Measurements from ENCODE around the gene CAMTA1. TPM values are rescaled to one million over a fixed set of nuclear protein-coding genes. Genes with fewer than 3 reads are reported as not detected.

The CAMTA1 gene
- total RNA-seq, 5 donors from 2014 or later (not counting 1 experiment from before 2014, with no cell fraction given): 29.7 to 37.4 (median 34.6) TPM

DNA sequence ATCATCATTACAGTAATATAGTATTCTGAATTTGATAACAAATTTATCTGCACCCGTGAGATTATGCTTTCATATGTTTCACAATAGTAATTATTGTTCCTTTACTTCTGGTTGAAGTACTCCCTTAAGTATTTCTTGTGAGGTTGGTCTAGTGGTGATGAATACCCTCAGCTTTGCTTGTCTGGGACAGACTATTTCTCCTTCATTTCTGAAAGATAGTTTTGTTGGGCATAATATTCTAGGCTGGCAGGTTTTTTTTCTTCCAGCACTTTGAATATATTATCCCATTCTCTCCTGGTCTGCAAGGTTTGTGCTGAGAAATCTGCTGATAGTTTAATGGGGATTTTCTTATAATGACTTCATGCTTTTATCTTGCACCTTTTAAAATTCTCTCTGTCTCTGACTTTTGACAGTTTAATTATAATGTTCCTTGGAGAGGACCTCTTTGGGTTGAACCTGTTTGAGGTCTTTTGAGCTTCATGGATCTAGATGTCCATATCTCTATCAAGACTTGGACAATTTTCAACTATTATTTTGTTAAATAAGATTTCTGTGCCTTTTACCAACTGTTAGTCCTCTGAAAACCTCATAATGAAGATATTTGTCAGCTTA is 614.4 kb downstream of the CAMTA1 start:
- Mint-ChIP-seq H3K9me3 (peaks cover 14 to 33% (median 26%) of the 10 kb centered on the region in 3 donors), H3K27me3 (peaks cover 14 to 28% of the 10 kb centered on the region in 2 donors), H3K36me3 (no peaks in the 10 kb centered on the region), H3K4me3 (no peak overlapping the region), H3K4me1 (no peaks in the 10 kb centered on the region), H3K27ac (no peak overlapping the region)
- H3K36me3 ChIP-seq (ENCODE audit: control insufficient read depth in 2 of 2, extremely low read depth in 1 of 2, insufficient read depth in 1 of 2, low read length in 1 of 2): no peaks in the 10 kb centered on the region
- H3K4me3 ChIP-seq (ENCODE audit: control insufficient read depth in 1 of 2, extremely low read depth in 1 of 2, low read length in 1 of 2): no peak overlapping the region
- ATAC-seq (replicated peaks in 1 of 4): no peak
- no CpG with 5 or more reads among the region's 1 CpG for WGBS (ENCODE audit: insufficient coverage)
- H3K4me1 ChIP-seq (ENCODE audit: control insufficient read depth in 1 of 2, extremely low read depth in 1 of 2, insufficient read depth in 2 of 2, low read length in 2 of 2): no peaks in the 10 kb centered on the region
- DNase-seq: no peak
- no peak overlapping the region for H3K27ac ChIP-seq (ENCODE audit: low read length)
- POLR2A ChIA-PET: no interaction called here
- CTCF ChIA-PET: no interaction called here
- H3K27me3 ChIP-seq (replicated peaks in 1 of 2; ENCODE audit: control insufficient read depth in 2 of 2, extremely low read depth in 1 of 2, insufficient read depth in 2 of 2, low read length in 1 of 2): peaks cover 0 to 25% of the 10 kb centered on the region in 2 experiments
- H3K9me3 ChIP-seq: peaks cover 3% of the 10 kb centered on the region

DNA sequence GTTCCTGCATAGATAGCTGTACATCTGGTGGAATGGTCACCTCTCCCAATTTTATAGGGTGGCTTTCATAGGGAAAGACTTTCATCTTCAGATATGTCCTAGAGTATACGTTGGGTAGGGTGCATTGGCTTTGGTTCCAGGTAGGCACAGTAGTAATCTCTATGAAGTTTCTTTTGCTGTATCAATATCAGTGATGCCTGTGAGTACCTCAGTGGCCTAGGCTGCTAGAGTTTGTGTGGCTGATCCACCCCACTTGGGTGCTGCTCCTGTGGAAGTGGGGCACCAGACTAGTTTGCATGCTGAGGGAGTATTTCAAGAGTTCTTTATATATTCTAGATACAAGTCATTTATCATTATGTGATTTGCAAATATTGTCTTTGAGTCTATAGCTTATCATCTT is 615.3 kb downstream of the CAMTA1 start:
- CTCF ChIA-PET: no interaction called here
- POLR2A ChIA-PET: no interaction called here
- H3K27ac Mint-ChIP-seq: no peak overlapping the region
- 71% methylated on average over 1 of the region's 1 CpG for WGBS (ENCODE audit: insufficient coverage)
- ATAC-seq (replicated peaks in 1 of 4) (no peak), DNase-seq (no peak)
- Histone ChIP-seq H3K27ac (ENCODE audit: low read length) (no peak overlapping the region), H3K9me3 (peaks cover 3% of the 10 kb centered on the region), H3K27me3 (replicated peaks in 1 of 2; ENCODE audit: control insufficient read depth in 2 of 2, extremely low read depth in 1 of 2, insufficient read depth in 2 of 2, low read length in 1 of 2) (peaks cover 0 to 26% of the 10 kb centered on the region in 2 experiments), H3K36me3 (ENCODE audit: control insufficient read depth in 2 of 2, extremely low read depth in 1 of 2, insufficient read depth in 1 of 2, low read length in 1 of 2) (no peaks in the 10 kb centered on the region), H3K4me3 (ENCODE audit: control insufficient read depth in 1 of 2, extremely low read depth in 1 of 2, low read length in 1 of 2) (no peak overlapping the region), H3K4me1 (ENCODE audit: control insufficient read depth in 1 of 2, extremely low read depth in 1 of 2, insufficient read depth in 2 of 2, low read length in 2 of 2) (no peaks in the 10 kb centered on the region)
- no peak overlapping the region for H3K4me3 Mint-ChIP-seq
- no peaks in the 10 kb centered on the region for H3K4me1 Mint-ChIP-seq
- H3K9me3 Mint-ChIP-seq: peaks cover 14 to 27% (median 23%) of the 10 kb centered on the region in 3 donors
- H3K36me3 Mint-ChIP-seq: no peaks in the 10 kb centered on the region
- H3K27me3 Mint-ChIP-seq: peaks cover 14 to 34% of the 10 kb centered on the region in 2 donors

DNA sequence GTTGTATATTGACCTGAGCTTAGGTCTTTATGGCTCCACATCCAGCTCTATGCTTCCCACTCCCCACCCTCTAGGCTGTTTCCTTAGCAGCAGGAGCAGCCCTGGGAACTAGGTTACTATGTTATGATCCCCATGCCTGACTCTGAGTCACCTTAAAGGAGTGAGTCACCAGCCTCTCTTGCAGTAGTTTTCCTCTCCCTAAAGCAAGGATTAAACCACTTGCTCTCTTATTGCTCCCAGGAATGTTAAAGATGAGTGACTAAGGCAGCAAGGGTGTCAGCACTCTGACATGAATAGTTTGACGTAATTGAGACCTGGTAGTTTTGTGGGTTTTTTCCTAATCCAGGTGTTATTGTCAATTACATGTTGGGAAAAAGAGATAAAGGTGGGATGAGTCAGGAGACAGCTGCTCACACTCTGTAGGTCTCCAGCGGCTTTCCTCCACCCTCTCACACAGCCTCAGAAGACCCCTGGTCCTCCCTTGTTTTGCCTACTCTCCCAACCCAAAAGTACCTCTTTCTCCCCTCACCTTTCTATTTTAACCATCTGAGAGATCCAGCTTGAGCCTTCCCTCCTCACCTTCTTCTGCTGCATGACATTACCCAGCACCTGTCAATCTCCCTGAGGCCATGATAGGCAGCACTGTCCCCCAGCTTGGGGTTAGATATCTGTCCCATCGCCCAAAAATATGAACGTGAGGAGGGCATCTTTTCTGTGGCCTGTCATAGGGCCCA is 616.7 kb downstream of the CAMTA1 start:
- ChIA-PET CTCF (no interaction called here), POLR2A (no interaction called here)
- no peak for DNase-seq
- Mint-ChIP-seq H3K27me3 (peaks cover 10 to 34% of the 10 kb centered on the region in 2 donors), H3K4me3 (no peak overlapping the region), H3K27ac (no peak overlapping the region), H3K36me3 (no peaks in the 10 kb centered on the region), H3K9me3 (peaks cover 14 to 25% (median 16%) of the 10 kb centered on the region in 3 donors), H3K4me1 (no peaks in the 10 kb centered on the region)
- ATAC-seq (replicated peaks in 1 of 4): no peak
- no peak overlapping the region for H3K27ac ChIP-seq (ENCODE audit: low read length)
- WGBS (ENCODE audit: insufficient coverage): 83% methylated on average over 3 of the region's 4 CpGs
- no peaks in the 10 kb centered on the region for H3K36me3 ChIP-seq (ENCODE audit: control insufficient read depth in 2 of 2, extremely low read depth in 1 of 2, insufficient read depth in 1 of 2, low read length in 1 of 2)
- H3K9me3 ChIP-seq: no peaks in the 10 kb centered on the region
- H3K27me3 ChIP-seq (replicated peaks in 1 of 2; ENCODE audit: control insufficient read depth in 2 of 2, extremely low read depth in 1 of 2, insufficient read depth in 2 of 2, low read length in 1 of 2): peaks cover 0 to 31% of the 10 kb centered on the region in 2 experiments
- no peaks in the 10 kb centered on the region for H3K4me1 ChIP-seq (ENCODE audit: control insufficient read depth in 1 of 2, extremely low read depth in 1 of 2, insufficient read depth in 2 of 2, low read length in 2 of 2)
- no peak overlapping the region for H3K4me3 ChIP-seq (ENCODE audit: control insufficient read depth in 1 of 2, extremely low read depth in 1 of 2, low read length in 1 of 2)

GRCh38 chr1:7402548-7402850 is 617.2 kb downstream of the CAMTA1 start:
- Mint-ChIP-seq H3K4me1 (no peaks in the 10 kb centered on the region), H3K9me3 (peaks cover 14 to 20% (median 16%) of the 10 kb centered on the region in 3 donors), H3K27ac (no peak overlapping the region), H3K27me3 (peaks cover 10 to 29% of the 10 kb centered on the region in 2 donors), H3K36me3 (no peaks in the 10 kb centered on the region), H3K4me3 (no peak overlapping the region)
- Histone ChIP-seq H3K4me1 (ENCODE audit: control insufficient read depth in 1 of 2, extremely low read depth in 1 of 2, insufficient read depth in 2 of 2, low read length in 2 of 2) (no peaks in the 10 kb centered on the region), H3K27me3 (replicated peaks in 1 of 2; ENCODE audit: control insufficient read depth in 2 of 2, extremely low read depth in 1 of 2, insufficient read depth in 2 of 2, low read length in 1 of 2) (peaks cover 0 to 36% of the 10 kb centered on the region in 2 experiments), H3K36me3 (ENCODE audit: control insufficient read depth in 2 of 2, extremely low read depth in 1 of 2, insufficient read depth in 1 of 2, low read length in 1 of 2) (no peaks in the 10 kb centered on the region), H3K27ac (ENCODE audit: low read length) (no peak overlapping the region), H3K4me3 (ENCODE audit: control insufficient read depth in 1 of 2, extremely low read depth in 1 of 2, low read length in 1 of 2) (no peak overlapping the region), H3K9me3 (no peaks in the 10 kb centered on the region)
- CTCF ChIA-PET: no interaction called here
- no peak for DNase-seq
- POLR2A ChIA-PET: no interaction called here
- WGBS (ENCODE audit: insufficient coverage): 43% methylated on average over 1 of the region's 2 CpGs
- ATAC-seq (replicated peaks in 1 of 4): no peak

DNA sequence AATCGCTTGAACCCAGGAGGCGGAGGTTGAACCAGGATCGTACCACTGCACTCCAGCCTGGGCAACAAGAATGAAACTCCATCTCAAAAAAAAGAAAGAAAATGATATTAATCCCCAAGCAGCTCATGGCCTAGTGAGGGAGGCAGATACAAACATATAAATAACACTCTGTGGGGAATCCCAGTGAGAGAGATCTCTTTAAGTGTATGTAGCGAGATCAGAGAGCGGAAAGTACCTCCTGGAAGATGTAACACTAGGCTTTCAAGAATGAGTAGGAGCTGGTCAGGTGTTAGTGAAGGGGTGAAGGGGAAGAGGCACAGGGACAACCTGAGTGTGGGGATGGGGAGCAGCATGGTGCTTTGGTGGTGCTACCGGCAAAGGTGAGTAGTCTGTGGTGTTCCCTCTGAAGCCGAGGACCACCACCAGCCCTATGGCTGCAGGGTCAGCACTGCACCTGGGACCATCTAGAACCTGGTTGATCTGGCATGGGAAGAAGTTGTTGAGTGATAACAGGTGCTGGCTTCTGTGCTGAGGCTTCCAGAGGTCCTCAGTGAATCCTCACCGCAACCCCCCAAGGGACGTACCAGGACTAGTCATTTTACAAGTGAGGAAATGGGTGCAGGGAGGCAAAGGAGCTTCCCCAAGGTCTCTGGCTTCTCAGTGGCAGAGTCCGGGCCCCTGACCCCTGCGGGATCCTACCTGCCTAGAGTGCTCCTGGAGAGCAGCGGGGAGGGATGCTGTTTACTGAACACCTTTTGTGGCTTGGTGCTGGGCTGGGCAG is 618.2 kb downstream of the CAMTA1 start:
- peaks cover 10 to 29% of the 10 kb centered on the region in 2 donors for H3K27me3 Mint-ChIP-seq
- ATAC-seq (replicated peaks in 1 of 4) (no peak), DNase-seq (peak in 1 of 35 experiments; percentile 6)
- H3K27me3 ChIP-seq (replicated peaks in 1 of 2; ENCODE audit: control insufficient read depth in 2 of 2, extremely low read depth in 1 of 2, insufficient read depth in 2 of 2, low read length in 1 of 2): peaks cover 0 to 39% of the 10 kb centered on the region in 2 experiments
- no peaks in the 10 kb centered on the region for H3K4me1 Mint-ChIP-seq
- no peaks in the 10 kb centered on the region for H3K4me1 ChIP-seq (ENCODE audit: control insufficient read depth in 1 of 2, extremely low read depth in 1 of 2, insufficient read depth in 2 of 2, low read length in 2 of 2)
- H3K4me3 Mint-ChIP-seq: no peak overlapping the region
- H3K36me3 Mint-ChIP-seq: no peaks in the 10 kb centered on the region
- H3K4me3 ChIP-seq (ENCODE audit: control insufficient read depth in 1 of 2, extremely low read depth in 1 of 2, low read length in 1 of 2): no peak overlapping the region
- 80% methylated on average over 6 of the region's 12 CpGs for WGBS (ENCODE audit: insufficient coverage)
- ChIA-PET POLR2A (no interaction called here), CTCF (no interaction called here)
- H3K36me3 ChIP-seq (ENCODE audit: control insufficient read depth in 2 of 2, extremely low read depth in 1 of 2, insufficient read depth in 1 of 2, low read length in 1 of 2): no peaks in the 10 kb centered on the region
- no peak overlapping the region for H3K27ac Mint-ChIP-seq
- no peaks in the 10 kb centered on the region for H3K9me3 ChIP-seq
- peaks cover 14 to 19% (median 16%) of the 10 kb centered on the region in 3 donors for H3K9me3 Mint-ChIP-seq
- H3K27ac ChIP-seq (ENCODE audit: low read length): no peak overlapping the region

- Mint-ChIP-seq H3K9me3 (peaks cover 11 to 15% (median 15%) of the 10 kb centered on the region in 3 donors), H3K4me3 (no peak overlapping the region), H3K27me3 (peaks cover 9 to 27% of the 10 kb centered on the region in 2 donors), H3K4me1 (no peaks in the 10 kb centered on the region), H3K36me3 (no peaks in the 10 kb centered on the region), H3K27ac (no peak overlapping the region)
- DNase-seq (peak in 1 of 35 experiments; percentile 3), ATAC-seq (replicated peaks in 1 of 4) (no peak)
- Histone ChIP-seq H3K4me1 (ENCODE audit: control insufficient read depth in 1 of 2, extremely low read depth in 1 of 2, insufficient read depth in 2 of 2, low read length in 2 of 2) (no peaks in the 10 kb centered on the region), H3K9me3 (no peaks in the 10 kb centered on the region), H3K36me3 (ENCODE audit: control insufficient read depth in 2 of 2, extremely low read depth in 1 of 2, insufficient read depth in 1 of 2, low read length in 1 of 2) (no peaks in the 10 kb centered on the region), H3K27me3 (replicated peaks in 1 of 2; ENCODE audit: control insufficient read depth in 2 of 2, extremely low read depth in 1 of 2, insufficient read depth in 2 of 2, low read length in 1 of 2) (peaks cover 0 to 41% of the 10 kb centered on the region in 2 experiments), H3K4me3 (ENCODE audit: control insufficient read depth in 1 of 2, extremely low read depth in 1 of 2, low read length in 1 of 2) (no peak overlapping the region), H3K27ac (ENCODE audit: low read length) (no peak overlapping the region)
- WGBS (ENCODE audit: insufficient coverage): 80% methylated on average over 15 of the region's 18 CpGs
- POLR2A ChIA-PET: no interaction called here
- CTCF ChIA-PET: no interaction called here
Measured at GRCh38 chr1:7404046-7404742, 618.9 kb downstream of the CAMTA1 start.

Data from T-cell (primary cell).